GM23338 (cell line): Measurements from ENCODE around the gene DUS3L. TPM values are rescaled to one million over a fixed set of nuclear protein-coding genes. Genes with fewer than 3 reads are reported as not detected.

Experiments
- ATAC-seq: fragments of 200-7000 bp; cut with Tn5 transposase; 3 replicates; pipeline ENCODE4 v1.9.1; 2020
- DNase-seq: peaks from one replicate; pipeline ENCODE4 v3.0.0-alpha.2; 2015; ENCODE audit warnings: low spot score
- H2AFZ ChIP-seq: fragments of 200-600 bp; sonication (generic); 2 replicates; pipeline ENCODE4 v1.8.0; 2016; ENCODE audit warnings: antibody characterized with exemption, mild to moderate bottlenecking, moderate library complexity
- H3F3A ChIP-seq: fragments of 200-600 bp; sonication (generic); replicated peaks from 2 replicates; pipeline ENCODE4 v1.8.0; 2017; ENCODE audit warnings: antibody characterized with exemption, mixed run types, low read depth
- H3K27ac ChIP-seq: fragments of 200-600 bp; sonication (generic); 2 replicates; pipeline ENCODE4 v1.6.1; 2016; ENCODE audit warnings: low read depth
- H3K27me3 ChIP-seq: fragments of 200-600 bp; sonication (generic); 2 replicates; pipeline ENCODE4 v1.8.0; 2016; ENCODE audit warnings: mild to moderate bottlenecking, mixed run types, moderate library complexity; ENCODE audit not compliant: insufficient read depth
- H3K36me3 ChIP-seq: fragments of 200-600 bp; sonication (generic); 2 replicates; pipeline ENCODE4 v1.8.0; 2016; ENCODE audit warnings: mild to moderate bottlenecking; ENCODE audit not compliant: insufficient read depth
- H3K4me1 ChIP-seq: fragments of 200-600 bp; sonication (generic); 2 replicates; pipeline ENCODE4 v1.8.0; 2016; ENCODE audit warnings: mild to moderate bottlenecking, moderate library complexity; ENCODE audit not compliant: insufficient read depth
- H3K4me2 ChIP-seq: fragments of 200-600 bp; sonication (generic); 2 replicates; pipeline ENCODE4 v1.7.1; 2017; ENCODE audit warnings: mixed run types
- H3K4me3 ChIP-seq: fragments of 200-600 bp; sonication (generic); 2 replicates; pipeline ENCODE4 v1.6.1; 2016; ENCODE audit warnings: mixed run types
- H3K79me2 ChIP-seq: fragments of 200-600 bp; sonication (generic); replicated peaks from 2 replicates; pipeline ENCODE4 v1.8.0; 2017; ENCODE audit warnings: mild to moderate bottlenecking; ENCODE audit not compliant: insufficient read depth
- H3K9me2 ChIP-seq: fragments of 200-600 bp; sonication (generic); 2 replicates; pipeline ENCODE4 v1.8.0; 2017; ENCODE audit not compliant: insufficient read depth
- H4K20me1 ChIP-seq: fragments of 200-600 bp; sonication (generic); replicated peaks from 2 replicates; pipeline ENCODE4 v1.8.0; 2017; ENCODE audit warnings: mild to moderate bottlenecking; ENCODE audit not compliant: insufficient read depth
- H3K27ac Mint-ChIP-seq: 2 replicates; pipeline ENCODE4 v1.8.0; 2020; ENCODE audit warnings: inconsistent platforms, mild to moderate bottlenecking, moderate library complexity, mixed read lengths
- H3K27me3 Mint-ChIP-seq: 3 replicates; pipeline ENCODE4 v1.8.0; 2022; ENCODE audit warnings: low read depth, mild to moderate bottlenecking, moderate library complexity, mixed read lengths, inconsistent platforms; ENCODE audit not compliant: insufficient read depth, poor library complexity
- H3K36me3 Mint-ChIP-seq: 3 replicates; pipeline ENCODE4 v1.8.0; 2021; ENCODE audit warnings: low read depth, mild to moderate bottlenecking, inconsistent platforms, moderate library complexity, mixed read lengths
- H3K4me1 Mint-ChIP-seq: 3 replicates; pipeline ENCODE4 v1.8.0; 2020; ENCODE audit warnings: mild to moderate bottlenecking, inconsistent platforms, mixed read lengths
- H3K4me3 Mint-ChIP-seq: 3 replicates; pipeline ENCODE4 v1.8.0; 2021; ENCODE audit warnings: moderate library complexity, mild to moderate bottlenecking, inconsistent platforms, mixed read lengths
- H3K9me3 Mint-ChIP-seq: 3 replicates; pipeline ENCODE4 v1.8.0; 2020; ENCODE audit warnings: moderate library complexity, mild to moderate bottlenecking, inconsistent platforms, mixed read lengths
- CREB1 ChIP-seq: fragments of 250-450 bp; sonication (Bioruptor Pico); IDR thresholded peaks from 2 replicates; pipeline ENCODE4 v1.5.0; 2020; ENCODE audit warnings: low read depth, mild to moderate bottlenecking, moderate library complexity
- EZH2 ChIP-seq: fragments of 200-600 bp; sonication (generic); IDR thresholded peaks from one replicate; pipeline ENCODE4 v1.8.0; 2017; ENCODE audit warnings: antibody characterized with exemption, mild to moderate bottlenecking, low read depth; ENCODE audit not compliant: unreplicated experiment
- EZH2phosphoT487 ChIP-seq: fragments of 200-600 bp; sonication (generic); IDR thresholded peaks from one replicate; pipeline ENCODE4 v1.8.1; 2018; ENCODE audit warnings: antibody characterized with exemption; ENCODE audit not compliant: unreplicated experiment
- JUNB ChIP-seq: IDR thresholded peaks from one replicate; pipeline ENCODE4 v1.6.1; 2016; ENCODE audit warnings: antibody characterized with exemption; ENCODE audit not compliant: unreplicated experiment
- NANOG ChIP-seq: IDR thresholded peaks from 2 replicates; pipeline ENCODE4 v1.6.1; 2016; ENCODE audit warnings: antibody characterized with exemption, borderline replicate concordance
- POLR2AphosphoS5 ChIP-seq: IDR thresholded peaks from 2 replicates; pipeline ENCODE4 v1.6.1; 2016; ENCODE audit warnings: antibody characterized with exemption, low read depth
- STAT1 ChIP-seq: IDR thresholded peaks from one replicate; pipeline ENCODE4 v1.6.1; 2016; ENCODE audit warnings: antibody characterized with exemption; ENCODE audit not compliant: unreplicated experiment
- ZNF114 ChIP-seq: fragments of 250-450 bp; sonication (Bioruptor Pico); IDR thresholded peaks from 2 replicates; pipeline ENCODE4 v1.5.0; 2020; ENCODE audit warnings: mild to moderate bottlenecking, moderate library complexity
- ZNF331 ChIP-seq: fragments of 250-450 bp; sonication (Bioruptor Pico); IDR thresholded peaks from 2 replicates; pipeline ENCODE4 v1.5.0; 2020; ENCODE audit warnings: low read depth, mild to moderate bottlenecking, moderate library complexity
- ZNF462 ChIP-seq: fragments of 250-450 bp; sonication (Bioruptor Pico); IDR thresholded peaks from 2 replicates; pipeline ENCODE4 v1.5.0; 2020; ENCODE audit warnings: mild to moderate bottlenecking, moderate library complexity
- polyA plus RNA-seq: library from polyadenylated mRNA; unstranded; fragments of >200 nt; fragmentation: Nextera tagmentation; extraction: Ambion mirVana; gene quantifications from 2 replicates; pipeline ENCODE4 v1.2.1, GENCODE V29; 2016
- total RNA-seq: library from RNA; depleted of rRNA; stranded (reverse); fragments of >200 nt; shearing (Covaris generic); gene quantifications from 2 replicates; pipeline ENCODE4 v1.2.3, GENCODE V29; 2014
- TF ChIP-seq, protein P1 (sequence below): IDR thresholded peaks from one replicate; pipeline ENCODE4 v1.6.1; 2018; ENCODE audit warnings: antibody characterized with exemption; ENCODE audit not compliant: unreplicated experiment
- TF ChIP-seq, protein P2 (sequence below): IDR thresholded peaks from 2 replicates; pipeline ENCODE4 v1.6.1; 2016; ENCODE audit warnings: antibody characterized with exemption
- TF ChIP-seq, protein P3 (sequence below), 2 experiments: fragments of 200-600 bp in 1 of 2; sonication (generic) in 1 of 2; conservative IDR thresholded peaks; 2 replicates each; pipeline versions ENCODE4 v1.5.1 to v1.6.1; 2016 to 2017; ENCODE audit warnings: antibody characterized with exemption in 2 of 2, low read depth in 2 of 2, mild to moderate bottlenecking in 2 of 2, moderate library complexity in 1 of 2

The DUS3L gene
- total and polyA plus RNA-seq, 2 experiments from 2014 or later, result 26.2 to 53.0 TPM

DNA sequence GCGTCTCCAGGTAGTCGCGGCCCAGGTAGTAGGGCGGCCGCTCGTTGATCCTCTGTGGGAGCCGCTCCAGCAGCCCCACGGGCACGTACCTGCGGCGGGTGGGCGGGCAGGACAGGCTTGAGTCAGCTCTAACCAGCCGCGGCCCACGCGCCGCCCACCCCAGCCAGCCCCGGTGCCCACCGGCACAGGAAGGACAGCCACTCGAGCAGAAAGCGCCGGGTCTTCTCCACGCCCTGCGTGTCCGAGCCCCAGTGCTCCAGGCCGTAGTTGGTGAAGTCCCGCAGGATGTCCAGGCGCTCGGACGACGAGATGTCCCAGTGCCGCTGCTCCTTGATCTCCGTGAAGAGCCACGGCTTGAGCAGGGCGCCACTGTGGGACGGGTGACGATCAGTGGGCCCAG lies 5.5 kb downstream of the DUS3L start:
- TF ChIP-seq EZH2phosphoT487, result no peak
- TF ChIP-seq, protein P1, sequence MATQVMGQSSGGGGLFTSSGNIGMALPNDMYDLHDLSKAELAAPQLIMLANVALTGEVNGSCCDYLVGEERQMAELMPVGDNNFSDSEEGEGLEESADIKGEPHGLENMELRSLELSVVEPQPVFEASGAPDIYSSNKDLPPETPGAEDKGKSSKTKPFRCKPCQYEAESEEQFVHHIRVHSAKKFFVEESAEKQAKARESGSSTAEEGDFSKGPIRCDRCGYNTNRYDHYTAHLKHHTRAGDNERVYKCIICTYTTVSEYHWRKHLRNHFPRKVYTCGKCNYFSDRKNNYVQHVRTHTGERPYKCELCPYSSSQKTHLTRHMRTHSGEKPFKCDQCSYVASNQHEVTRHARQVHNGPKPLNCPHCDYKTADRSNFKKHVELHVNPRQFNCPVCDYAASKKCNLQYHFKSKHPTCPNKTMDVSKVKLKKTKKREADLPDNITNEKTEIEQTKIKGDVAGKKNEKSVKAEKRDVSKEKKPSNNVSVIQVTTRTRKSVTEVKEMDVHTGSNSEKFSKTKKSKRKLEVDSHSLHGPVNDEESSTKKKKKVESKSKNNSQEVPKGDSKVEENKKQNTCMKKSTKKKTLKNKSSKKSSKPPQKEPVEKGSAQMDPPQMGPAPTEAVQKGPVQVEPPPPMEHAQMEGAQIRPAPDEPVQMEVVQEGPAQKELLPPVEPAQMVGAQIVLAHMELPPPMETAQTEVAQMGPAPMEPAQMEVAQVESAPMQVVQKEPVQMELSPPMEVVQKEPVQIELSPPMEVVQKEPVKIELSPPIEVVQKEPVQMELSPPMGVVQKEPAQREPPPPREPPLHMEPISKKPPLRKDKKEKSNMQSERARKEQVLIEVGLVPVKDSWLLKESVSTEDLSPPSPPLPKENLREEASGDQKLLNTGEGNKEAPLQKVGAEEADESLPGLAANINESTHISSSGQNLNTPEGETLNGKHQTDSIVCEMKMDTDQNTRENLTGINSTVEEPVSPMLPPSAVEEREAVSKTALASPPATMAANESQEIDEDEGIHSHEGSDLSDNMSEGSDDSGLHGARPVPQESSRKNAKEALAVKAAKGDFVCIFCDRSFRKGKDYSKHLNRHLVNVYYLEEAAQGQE, result no peak
- TF ChIP-seq POLR2AphosphoS5, result no peak
- no peak for TF ChIP-seq NANOG
- TF ChIP-seq, protein P2, sequence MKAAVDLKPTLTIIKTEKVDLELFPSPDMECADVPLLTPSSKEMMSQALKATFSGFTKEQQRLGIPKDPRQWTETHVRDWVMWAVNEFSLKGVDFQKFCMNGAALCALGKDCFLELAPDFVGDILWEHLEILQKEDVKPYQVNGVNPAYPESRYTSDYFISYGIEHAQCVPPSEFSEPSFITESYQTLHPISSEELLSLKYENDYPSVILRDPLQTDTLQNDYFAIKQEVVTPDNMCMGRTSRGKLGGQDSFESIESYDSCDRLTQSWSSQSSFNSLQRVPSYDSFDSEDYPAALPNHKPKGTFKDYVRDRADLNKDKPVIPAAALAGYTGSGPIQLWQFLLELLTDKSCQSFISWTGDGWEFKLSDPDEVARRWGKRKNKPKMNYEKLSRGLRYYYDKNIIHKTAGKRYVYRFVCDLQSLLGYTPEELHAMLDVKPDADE, result no peak
- TF ChIP-seq JUNB, result no peak
- no peak for TF ChIP-seq ZNF462
- TF ChIP-seq, protein P3, sequence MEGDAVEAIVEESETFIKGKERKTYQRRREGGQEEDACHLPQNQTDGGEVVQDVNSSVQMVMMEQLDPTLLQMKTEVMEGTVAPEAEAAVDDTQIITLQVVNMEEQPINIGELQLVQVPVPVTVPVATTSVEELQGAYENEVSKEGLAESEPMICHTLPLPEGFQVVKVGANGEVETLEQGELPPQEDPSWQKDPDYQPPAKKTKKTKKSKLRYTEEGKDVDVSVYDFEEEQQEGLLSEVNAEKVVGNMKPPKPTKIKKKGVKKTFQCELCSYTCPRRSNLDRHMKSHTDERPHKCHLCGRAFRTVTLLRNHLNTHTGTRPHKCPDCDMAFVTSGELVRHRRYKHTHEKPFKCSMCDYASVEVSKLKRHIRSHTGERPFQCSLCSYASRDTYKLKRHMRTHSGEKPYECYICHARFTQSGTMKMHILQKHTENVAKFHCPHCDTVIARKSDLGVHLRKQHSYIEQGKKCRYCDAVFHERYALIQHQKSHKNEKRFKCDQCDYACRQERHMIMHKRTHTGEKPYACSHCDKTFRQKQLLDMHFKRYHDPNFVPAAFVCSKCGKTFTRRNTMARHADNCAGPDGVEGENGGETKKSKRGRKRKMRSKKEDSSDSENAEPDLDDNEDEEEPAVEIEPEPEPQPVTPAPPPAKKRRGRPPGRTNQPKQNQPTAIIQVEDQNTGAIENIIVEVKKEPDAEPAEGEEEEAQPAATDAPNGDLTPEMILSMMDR (conservative IDR thresholded peaks at IDR 0.05; ENCODE audit: low read depth in 2 of 2), result no peak
- TF ChIP-seq STAT1, result no peak
- no peak for TF ChIP-seq ZNF114
- TF ChIP-seq CREB1 (CRISPR knock-in tag), result no peak
- no peak for TF ChIP-seq ZNF331
- no peak for TF ChIP-seq EZH2
- ATAC-seq, result no peak
- no peaks in the 10 kb centered on the region for H3K4me1 ChIP-seq
- H3K4me2 ChIP-seq, result no peak overlapping the region
- Mint-ChIP-seq H3K9me3 (no peaks in the 10 kb centered on the region; the same call in 1 of the 3 replicates), H3K4me1 (peaks cover 4% of the 10 kb centered on the region; the same call in 2 of the 3 replicates), H3K27ac (no peak overlapping the region), H3K36me3 (peaks cover 40% of the 10 kb centered on the region), H3K4me3 (no peak overlapping the region), H3K27me3 (peaks cover 12% of the 10 kb centered on the region)
- peaks cover 3% of the 10 kb centered on the region; the same call in 1 of the 2 replicates for H4K20me1 ChIP-seq
- no peak overlapping the region for H3K27ac ChIP-seq
- H3K4me3 ChIP-seq, result no peak overlapping the region
- H3K9me2 ChIP-seq, result no peaks in the 10 kb centered on the region
- no peak for DNase-seq
- no peaks in the 10 kb centered on the region for H3K79me2 ChIP-seq
- peaks cover 5% of the 10 kb centered on the region; the same call in 1 of the 2 replicates for H3K36me3 ChIP-seq
- no peaks in the 10 kb centered on the region for H3F3A ChIP-seq
- H3K27me3 ChIP-seq, result no peaks in the 10 kb centered on the region
- H2AFZ ChIP-seq, result no peak overlapping the region
